ENCODE measurements around the gene LYPD3. TPM values are rescaled to one million over a fixed set of nuclear protein-coding genes. Genes with fewer than 3 reads are reported as not detected.

The LYPD3 gene
- total RNA-seq, 1 donor from 2014 or later, result 0.60 TPM

DNA sequence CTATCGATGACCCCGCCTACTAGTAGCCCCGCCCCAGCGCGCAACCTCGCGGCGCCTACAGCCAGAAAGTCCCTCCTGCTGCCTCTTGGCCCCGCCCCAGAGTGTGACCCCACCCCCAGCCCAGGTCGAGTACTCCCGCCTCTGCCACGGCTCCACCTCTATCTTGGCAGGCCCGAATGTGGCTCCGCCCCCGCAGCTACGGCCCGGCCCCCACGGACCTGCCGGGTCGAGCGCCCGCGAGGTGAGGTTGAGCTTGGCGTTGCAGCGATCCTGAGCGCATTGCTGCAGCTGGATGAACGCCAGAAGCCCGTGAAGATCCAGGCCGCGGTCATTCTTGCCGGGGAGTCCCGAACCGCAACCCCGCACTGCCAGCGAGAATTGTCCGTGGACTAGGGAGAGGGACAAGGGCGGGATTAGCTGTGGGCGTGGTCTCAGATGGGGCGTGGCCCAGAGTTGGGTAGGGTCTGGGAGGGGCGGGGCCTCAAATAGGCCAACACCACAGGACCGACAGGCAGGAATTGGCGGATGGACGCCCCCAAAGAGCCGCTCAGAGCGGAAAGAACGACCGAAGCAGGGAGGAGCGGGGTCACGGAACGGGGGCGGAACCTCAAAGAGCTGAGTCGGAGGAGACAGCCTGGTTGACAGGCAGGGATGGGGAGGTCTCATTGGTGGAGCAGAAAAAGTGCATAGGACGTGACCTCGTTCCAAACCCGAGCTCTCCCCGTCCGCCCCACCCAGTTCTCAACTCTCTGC is 1.9 kb downstream of the LYPD3 start:
- no peaks in the 10 kb centered on the region for H3K9me3 Mint-ChIP-seq (ENCODE audit: low read depth)
- peaks cover 61% of the 10 kb centered on the region for H3K27me3 Mint-ChIP-seq
- H3K4me3 Mint-ChIP-seq (ENCODE audit: low read depth), result peak overlapping the region; percentile 85
- no peaks in the 10 kb centered on the region for H3K4me1 Mint-ChIP-seq (ENCODE audit: low read depth)
- H3K36me3 Mint-ChIP-seq (ENCODE audit: insufficient read depth), result peaks cover 1% of the 10 kb centered on the region
- peak; percentile 91 for DNase-seq (ENCODE audit: low spot score, unreplicated experiment)
- peak overlapping the region; percentile 87 for H3K27ac Mint-ChIP-seq
- TF ChIP-seq, protein P1, sequence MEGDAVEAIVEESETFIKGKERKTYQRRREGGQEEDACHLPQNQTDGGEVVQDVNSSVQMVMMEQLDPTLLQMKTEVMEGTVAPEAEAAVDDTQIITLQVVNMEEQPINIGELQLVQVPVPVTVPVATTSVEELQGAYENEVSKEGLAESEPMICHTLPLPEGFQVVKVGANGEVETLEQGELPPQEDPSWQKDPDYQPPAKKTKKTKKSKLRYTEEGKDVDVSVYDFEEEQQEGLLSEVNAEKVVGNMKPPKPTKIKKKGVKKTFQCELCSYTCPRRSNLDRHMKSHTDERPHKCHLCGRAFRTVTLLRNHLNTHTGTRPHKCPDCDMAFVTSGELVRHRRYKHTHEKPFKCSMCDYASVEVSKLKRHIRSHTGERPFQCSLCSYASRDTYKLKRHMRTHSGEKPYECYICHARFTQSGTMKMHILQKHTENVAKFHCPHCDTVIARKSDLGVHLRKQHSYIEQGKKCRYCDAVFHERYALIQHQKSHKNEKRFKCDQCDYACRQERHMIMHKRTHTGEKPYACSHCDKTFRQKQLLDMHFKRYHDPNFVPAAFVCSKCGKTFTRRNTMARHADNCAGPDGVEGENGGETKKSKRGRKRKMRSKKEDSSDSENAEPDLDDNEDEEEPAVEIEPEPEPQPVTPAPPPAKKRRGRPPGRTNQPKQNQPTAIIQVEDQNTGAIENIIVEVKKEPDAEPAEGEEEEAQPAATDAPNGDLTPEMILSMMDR (IDR thresholded peaks at IDR 0.05; ENCODE audit: unreplicated experiment), result no peak

DNA sequence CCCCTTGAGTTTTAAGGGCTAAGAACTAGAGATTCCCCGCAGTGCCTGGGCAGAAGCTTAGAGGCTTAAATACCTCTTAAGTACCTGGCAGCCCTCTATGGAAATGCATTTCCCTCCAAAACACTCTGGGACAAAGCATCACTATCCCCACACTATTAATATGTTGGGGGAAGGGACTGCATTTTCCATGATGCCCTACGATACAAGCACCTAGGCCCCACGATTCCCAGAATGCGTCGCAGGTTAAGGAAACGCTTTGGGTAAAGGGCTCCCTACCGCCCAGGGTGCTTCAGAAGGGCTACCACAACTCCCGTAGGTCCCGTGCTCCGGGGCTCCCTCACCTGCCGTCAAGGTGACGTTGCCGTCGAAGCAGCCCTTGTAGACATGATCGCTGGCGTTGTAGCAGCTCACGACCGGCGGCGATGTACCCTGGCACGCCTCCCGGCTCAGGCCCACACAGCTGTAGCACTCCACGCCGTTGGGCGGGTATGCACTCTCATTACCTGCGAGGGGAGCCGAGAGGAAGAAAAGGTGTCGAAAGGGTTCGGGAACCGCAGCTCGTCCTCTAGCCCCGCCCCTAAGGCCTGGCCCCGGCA is 2.5 kb downstream of the LYPD3 start:
- Mint-ChIP-seq H3K9me3 (ENCODE audit: low read depth) (no peaks in the 10 kb centered on the region), H3K4me1 (ENCODE audit: low read depth) (no peaks in the 10 kb centered on the region), H3K27ac (no peak overlapping the region), H3K36me3 (ENCODE audit: insufficient read depth) (peaks cover 1% of the 10 kb centered on the region), H3K27me3 (peaks cover 56% of the 10 kb centered on the region), H3K4me3 (ENCODE audit: low read depth) (peak overlapping the region; percentile 85)
- DNase-seq (ENCODE audit: low spot score, unreplicated experiment), result no peak
- TF ChIP-seq, protein P1 (IDR thresholded peaks at IDR 0.05; ENCODE audit: unreplicated experiment), result no peak

DNA sequence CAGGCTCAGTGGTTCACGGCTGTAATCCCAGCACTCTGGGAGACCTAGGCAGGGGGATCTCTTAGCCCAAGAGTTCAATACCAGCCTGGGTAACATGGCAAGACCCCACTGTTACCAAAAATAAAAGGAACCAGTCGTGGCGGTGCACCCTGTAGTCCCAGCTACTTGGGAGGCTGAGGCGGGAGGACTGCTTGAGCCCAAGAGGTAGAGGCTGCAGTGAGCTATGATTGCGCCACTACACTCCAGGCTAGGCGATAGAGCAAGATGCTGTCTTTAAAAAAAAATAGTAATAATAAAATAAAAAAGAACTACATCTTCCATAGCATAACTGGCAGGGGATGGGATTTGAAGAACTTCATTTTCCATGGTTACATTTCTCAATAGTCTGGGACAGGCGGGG is 3.0 kb downstream of the LYPD3 start:
- H3K27me3 Mint-ChIP-seq, result peaks cover 58% of the 10 kb centered on the region
- no peak for DNase-seq (ENCODE audit: low spot score, unreplicated experiment)
- no peak overlapping the region for H3K27ac Mint-ChIP-seq
- H3K4me3 Mint-ChIP-seq (ENCODE audit: low read depth), result no peak overlapping the region
- H3K4me1 Mint-ChIP-seq (ENCODE audit: low read depth), result no peaks in the 10 kb centered on the region
- TF ChIP-seq, protein P1 (IDR thresholded peaks at IDR 0.05; ENCODE audit: unreplicated experiment), result no peak
- peaks cover 1% of the 10 kb centered on the region for H3K36me3 Mint-ChIP-seq (ENCODE audit: insufficient read depth)
- no peaks in the 10 kb centered on the region for H3K9me3 Mint-ChIP-seq (ENCODE audit: low read depth)

DNA sequence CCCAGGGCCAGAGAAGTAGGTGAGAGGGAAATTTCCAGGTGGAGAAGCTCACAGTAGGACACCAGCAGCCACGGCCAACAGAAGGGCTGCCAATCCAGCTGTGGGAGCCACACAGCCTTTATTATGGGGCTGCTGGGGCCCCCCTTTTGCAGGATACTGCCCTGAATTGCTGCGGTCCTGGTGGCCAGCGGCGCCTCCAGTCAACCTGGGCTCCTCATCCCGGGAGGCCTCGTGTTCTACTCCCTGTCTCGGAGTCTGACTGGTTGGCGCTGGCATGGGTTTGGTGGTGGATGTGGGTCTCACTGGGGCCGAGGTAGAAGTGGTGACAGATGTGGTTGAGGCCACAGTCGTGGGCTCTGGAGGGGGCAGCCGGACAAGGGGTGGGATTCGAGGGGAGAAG is 4.1 kb downstream of the LYPD3 start:
- TF ChIP-seq, protein P1 (IDR thresholded peaks at IDR 0.05; ENCODE audit: unreplicated experiment), result no peak
- H3K9me3 Mint-ChIP-seq (ENCODE audit: low read depth), result no peaks in the 10 kb centered on the region
- H3K27ac Mint-ChIP-seq, result no peak overlapping the region
- no peak overlapping the region for H3K4me3 Mint-ChIP-seq (ENCODE audit: low read depth)
- no peak for DNase-seq (ENCODE audit: low spot score, unreplicated experiment)
- peaks cover 57% of the 10 kb centered on the region for H3K27me3 Mint-ChIP-seq
- peaks cover 1% of the 10 kb centered on the region for H3K36me3 Mint-ChIP-seq (ENCODE audit: insufficient read depth)
- no peaks in the 10 kb centered on the region for H3K4me1 Mint-ChIP-seq (ENCODE audit: low read depth)

DNA sequence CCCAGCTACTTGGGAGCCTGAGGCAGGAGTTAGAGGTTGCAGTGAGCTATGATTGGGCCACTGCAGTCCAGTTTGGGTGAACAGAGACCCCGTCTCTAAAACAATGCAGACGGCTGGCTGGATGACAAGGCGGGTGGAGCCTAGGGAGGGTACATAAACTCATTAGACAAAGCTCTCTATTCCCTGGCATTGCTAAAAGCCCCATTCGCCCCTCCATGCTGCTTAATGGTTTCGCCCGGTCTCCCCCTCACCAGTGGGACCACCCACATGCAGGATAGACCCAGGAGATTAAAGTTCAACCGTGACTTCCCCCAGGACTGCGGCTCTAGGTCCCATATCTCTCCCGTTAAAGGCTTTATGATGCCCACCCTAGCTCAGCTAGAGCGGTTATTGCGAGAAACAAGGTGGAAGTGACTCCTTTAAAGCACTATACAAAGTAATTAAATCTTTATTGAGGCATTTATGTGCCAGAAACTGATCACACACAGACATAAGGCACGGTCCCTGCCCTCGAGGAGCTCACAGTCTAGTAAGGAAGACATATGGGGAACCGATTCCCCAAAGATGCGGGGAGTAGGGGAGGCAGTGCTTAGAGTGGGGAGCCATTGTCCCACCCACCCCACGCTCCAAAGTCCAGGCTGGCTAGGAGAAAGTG is 4.9 kb downstream of the LYPD3 start:
- H3K36me3 Mint-ChIP-seq (ENCODE audit: insufficient read depth), result peaks cover 1% of the 10 kb centered on the region
- TF ChIP-seq, protein P1 (IDR thresholded peaks at IDR 0.05; ENCODE audit: unreplicated experiment), result no peak
- peaks cover 4% of the 10 kb centered on the region for H3K4me1 Mint-ChIP-seq (ENCODE audit: low read depth)
- H3K9me3 Mint-ChIP-seq (ENCODE audit: low read depth), result no peaks in the 10 kb centered on the region
- no peak overlapping the region for H3K4me3 Mint-ChIP-seq (ENCODE audit: low read depth)
- H3K27ac Mint-ChIP-seq, result no peak overlapping the region
- H3K27me3 Mint-ChIP-seq, result peaks cover 55% of the 10 kb centered on the region
- no peak for DNase-seq (ENCODE audit: low spot score, unreplicated experiment)
